Measurements from ENCODE around the gene MAEA. TPM values are rescaled to one million over a fixed set of nuclear protein-coding genes. Genes with fewer than 3 reads are reported as not detected.

MAEA gene
- total RNA-seq, 4 donors from 2014 or later, result 47.2 to 62.1 (median 53.9) TPM

DNA sequence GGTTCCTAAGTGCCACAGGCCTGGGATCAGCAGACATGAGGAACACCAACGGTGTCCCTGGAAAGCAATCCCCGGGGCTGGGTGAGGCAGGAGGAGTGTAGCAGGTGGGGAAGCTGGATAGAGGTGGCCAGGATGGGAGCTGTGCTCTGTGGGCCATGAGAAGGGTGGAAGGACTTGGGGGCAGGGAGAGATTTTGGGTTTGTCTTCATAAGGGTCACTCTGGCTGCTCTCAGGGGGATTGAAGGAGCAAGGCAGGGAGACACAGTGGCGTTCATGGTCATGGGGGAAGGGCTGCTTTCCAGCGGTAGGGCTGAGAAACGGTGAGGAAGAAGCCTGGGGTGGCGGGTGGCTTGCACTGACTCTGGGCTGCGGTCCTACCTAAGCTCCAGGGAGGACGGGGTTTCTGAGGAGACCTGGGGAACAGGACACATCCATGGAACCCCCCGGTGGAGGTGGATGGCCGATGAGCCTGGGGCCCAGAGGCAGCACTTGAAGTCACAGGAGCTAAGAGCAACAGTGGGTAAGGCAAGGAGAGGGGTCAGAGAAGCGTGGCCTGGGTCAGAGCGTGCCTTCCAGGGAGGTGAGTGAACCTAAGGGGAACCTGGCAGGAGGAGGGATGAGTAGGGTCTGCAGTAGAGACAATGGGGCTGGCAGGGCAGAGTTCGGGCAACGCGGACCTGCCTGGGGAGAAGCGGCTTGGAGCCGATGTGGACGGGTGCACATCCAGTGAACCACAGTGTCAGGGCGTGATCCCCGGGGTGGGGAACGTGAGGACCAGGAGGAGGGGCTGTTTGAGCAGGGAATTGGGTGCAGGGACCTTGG lies 28.4 kb upstream of the MAEA start:
- Histone ChIP-seq H3K4me1 (no peaks in the 10 kb centered on the region), H3K4me3 (no peak overlapping the region), H3K27ac (no peak overlapping the region), H3K36me3 (no peaks in the 10 kb centered on the region), H3K27me3 (no peaks in the 10 kb centered on the region), H3K9me3 (no peaks in the 10 kb centered on the region)
- 92% methylated on average over 20 of the region's 21 CpGs; no CpG with 5 or more reads in 1 of the 2 donors for WGBS, 2 donors (ENCODE audit: low coverage in 1 of 2)
- no peak for TF ChIP-seq EP300 (IDR thresholded peaks at IDR 0.05)
- ATAC-seq, result no peak

DNA sequence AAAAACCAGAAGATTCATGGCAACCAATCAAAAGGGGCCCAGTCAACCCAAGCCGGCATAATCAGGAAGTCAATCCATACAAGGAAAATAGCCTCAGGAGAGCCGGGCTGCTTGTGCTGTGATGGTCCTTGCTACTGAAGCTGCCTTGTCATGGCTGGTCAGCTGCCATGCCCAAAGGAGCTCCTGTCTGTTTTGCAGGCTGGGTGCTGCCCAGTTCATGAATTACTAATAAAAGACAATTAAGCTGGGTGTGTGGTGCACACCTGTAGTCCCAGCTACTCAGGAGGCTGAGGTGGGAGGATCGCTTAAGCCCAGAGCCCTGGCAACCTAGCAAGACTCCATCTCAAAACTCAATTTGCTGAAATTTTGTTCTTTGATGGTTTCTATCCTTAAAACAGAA lies 24.7 kb upstream of the MAEA start:
- no peak for ATAC-seq
- H3K36me3 ChIP-seq, result no peaks in the 10 kb centered on the region
- no peak overlapping the region for H3K27ac ChIP-seq
- H3K9me3 ChIP-seq, result peaks cover 0 to 16% (median 0%) of the 10 kb centered on the region in 3 donors
- H3K27me3 ChIP-seq, result no peaks in the 10 kb centered on the region
- no peak for TF ChIP-seq POLR2A (IDR thresholded peaks at IDR 0.05)
- TF ChIP-seq, protein P1, sequence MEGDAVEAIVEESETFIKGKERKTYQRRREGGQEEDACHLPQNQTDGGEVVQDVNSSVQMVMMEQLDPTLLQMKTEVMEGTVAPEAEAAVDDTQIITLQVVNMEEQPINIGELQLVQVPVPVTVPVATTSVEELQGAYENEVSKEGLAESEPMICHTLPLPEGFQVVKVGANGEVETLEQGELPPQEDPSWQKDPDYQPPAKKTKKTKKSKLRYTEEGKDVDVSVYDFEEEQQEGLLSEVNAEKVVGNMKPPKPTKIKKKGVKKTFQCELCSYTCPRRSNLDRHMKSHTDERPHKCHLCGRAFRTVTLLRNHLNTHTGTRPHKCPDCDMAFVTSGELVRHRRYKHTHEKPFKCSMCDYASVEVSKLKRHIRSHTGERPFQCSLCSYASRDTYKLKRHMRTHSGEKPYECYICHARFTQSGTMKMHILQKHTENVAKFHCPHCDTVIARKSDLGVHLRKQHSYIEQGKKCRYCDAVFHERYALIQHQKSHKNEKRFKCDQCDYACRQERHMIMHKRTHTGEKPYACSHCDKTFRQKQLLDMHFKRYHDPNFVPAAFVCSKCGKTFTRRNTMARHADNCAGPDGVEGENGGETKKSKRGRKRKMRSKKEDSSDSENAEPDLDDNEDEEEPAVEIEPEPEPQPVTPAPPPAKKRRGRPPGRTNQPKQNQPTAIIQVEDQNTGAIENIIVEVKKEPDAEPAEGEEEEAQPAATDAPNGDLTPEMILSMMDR (IDR thresholded peaks at IDR 0.05), result no peak
- TF ChIP-seq POLR2AphosphoS5 (IDR thresholded peaks at IDR 0.05), result no peak
- TF ChIP-seq EP300 (IDR thresholded peaks at IDR 0.05), result no peak
- H3K4me3 ChIP-seq, result no peak overlapping the region
- 100% methylated on average over 1 of the region's 3 CpGs; no CpG with 5 or more reads in 1 of the 2 donors for WGBS, 2 donors (ENCODE audit: low coverage in 1 of 2)
- H3K4me1 ChIP-seq, result no peaks in the 10 kb centered on the region

DNA sequence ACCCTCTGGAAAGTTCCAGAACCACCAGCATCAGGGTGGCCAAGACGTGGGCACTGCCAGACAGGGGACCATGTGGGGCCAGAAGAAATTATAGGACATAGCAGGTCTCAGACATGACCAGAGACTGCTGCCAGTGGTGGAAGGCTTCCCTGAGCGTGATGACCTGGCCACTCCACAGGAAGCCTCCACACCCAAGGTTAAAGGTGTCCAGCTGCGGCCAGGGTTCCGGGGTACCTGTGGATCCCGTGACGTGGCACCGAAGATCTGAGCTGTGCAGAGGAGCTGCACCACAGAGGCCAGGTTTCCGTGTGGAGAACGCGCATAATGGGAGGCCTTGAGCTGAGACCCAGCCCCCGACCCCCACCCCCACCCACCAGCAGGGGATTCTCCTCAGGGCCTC lies 24.3 kb upstream of the MAEA start:
- Histone ChIP-seq H3K36me3 (no peaks in the 10 kb centered on the region), H3K4me3 (no peak overlapping the region), H3K27me3 (no peaks in the 10 kb centered on the region), H3K27ac (no peak overlapping the region), H3K4me1 (no peaks in the 10 kb centered on the region), H3K9me3 (peaks cover 0 to 16% (median 0%) of the 10 kb centered on the region in 3 donors)
- 100% methylated on average over 1 of the region's 11 CpGs; no CpG with 5 or more reads in 1 of the 2 donors for WGBS, 2 donors (ENCODE audit: low coverage in 1 of 2)
- TF ChIP-seq EP300 (IDR thresholded peaks at IDR 0.05) (no peak), POLR2A (IDR thresholded peaks at IDR 0.05) (no peak), POLR2AphosphoS5 (IDR thresholded peaks at IDR 0.05) (no peak)
- TF ChIP-seq, protein P1 (IDR thresholded peaks at IDR 0.05), result no peak
- no peak for ATAC-seq

DNA sequence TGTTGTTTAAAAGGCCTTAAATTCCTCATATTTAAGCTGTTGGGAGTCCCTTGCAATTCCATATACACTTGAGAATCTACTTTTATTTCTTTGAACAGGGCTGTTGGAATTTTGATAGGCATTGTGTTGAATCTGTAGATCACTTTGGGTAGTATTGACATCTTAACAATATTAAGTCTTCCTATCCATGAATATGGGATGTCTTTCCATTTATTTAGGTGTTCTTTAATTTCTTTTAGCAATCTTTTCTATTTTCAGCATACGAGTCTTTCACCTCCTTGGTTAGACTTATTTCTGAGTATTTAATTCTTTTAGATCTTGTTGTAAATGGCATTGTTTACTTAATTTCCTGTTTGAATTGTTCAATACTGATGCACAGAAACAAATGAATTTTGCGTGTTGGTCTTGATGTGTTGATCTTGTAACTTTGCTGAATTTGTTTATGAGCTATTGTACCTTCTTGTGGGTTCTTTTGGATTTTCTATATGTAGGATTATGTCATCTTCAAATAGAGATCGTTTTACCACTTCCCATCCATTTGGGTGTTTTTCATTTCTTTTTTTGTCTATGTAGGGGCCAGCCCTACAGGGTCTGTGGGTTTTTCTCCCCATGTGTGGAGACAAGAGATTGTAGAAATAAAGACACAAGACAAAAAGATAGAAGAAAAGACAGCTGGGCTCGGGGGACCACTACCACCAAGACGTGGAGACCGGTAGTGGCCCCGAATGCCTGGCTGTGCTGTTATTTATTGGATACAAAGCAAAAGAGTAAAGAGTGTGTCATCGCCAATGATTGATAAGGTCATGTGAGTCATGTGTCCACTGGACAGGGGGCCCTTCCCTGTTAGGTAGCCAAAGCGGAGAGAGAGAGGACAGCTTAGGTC lies 22.6 kb upstream of the MAEA start:
- no peaks in the 10 kb centered on the region for H3K36me3 ChIP-seq
- no peaks in the 10 kb centered on the region for H3K4me1 ChIP-seq
- H3K9me3 ChIP-seq, result peaks cover 0 to 16% (median 0%) of the 10 kb centered on the region in 3 donors
- no peak overlapping the region for H3K27ac ChIP-seq
- ATAC-seq, result no peak
- no peak overlapping the region for H3K4me3 ChIP-seq
- 88% methylated on average over 9 of the region's 9 CpGs for WGBS, 2 donors (ENCODE audit: low coverage in 1 of 2)
- no peaks in the 10 kb centered on the region for H3K27me3 ChIP-seq
- TF ChIP-seq POLR2A (IDR thresholded peaks at IDR 0.05) (no peak), EP300 (IDR thresholded peaks at IDR 0.05) (no peak), POLR2AphosphoS5 (IDR thresholded peaks at IDR 0.05) (no peak)
- TF ChIP-seq, protein P1 (IDR thresholded peaks at IDR 0.05), result no peak

DNA sequence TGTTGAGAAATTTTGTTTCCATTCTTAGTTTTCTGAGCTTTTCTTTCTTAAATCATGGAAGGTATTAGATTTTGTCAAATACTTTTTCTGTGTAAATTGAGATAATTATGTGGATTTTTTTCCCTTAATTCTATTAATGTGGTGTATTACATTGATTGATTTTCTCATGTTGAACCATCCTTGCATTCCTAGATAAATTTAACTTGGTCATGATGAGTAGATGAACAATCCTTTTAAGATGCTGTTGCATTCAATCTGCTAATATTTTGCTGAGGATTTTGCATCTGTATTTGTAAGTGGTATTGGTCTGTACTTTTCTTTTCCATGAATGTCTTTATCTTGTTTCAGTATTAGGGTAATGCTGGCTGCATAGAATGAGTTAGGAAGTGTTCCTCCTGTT lies 20.5 kb upstream of the MAEA start:
- Histone ChIP-seq H3K9me3 (peaks cover 0 to 16% (median 0%) of the 10 kb centered on the region in 3 donors), H3K27me3 (no peaks in the 10 kb centered on the region), H3K36me3 (no peaks in the 10 kb centered on the region), H3K4me1 (no peaks in the 10 kb centered on the region), H3K27ac (no peak overlapping the region), H3K4me3 (no peak overlapping the region)
- ATAC-seq, result no peak
- no peak for TF ChIP-seq POLR2A (IDR thresholded peaks at IDR 0.05)
- TF ChIP-seq, protein P1 (IDR thresholded peaks at IDR 0.05), result no peak
- no peak for TF ChIP-seq POLR2AphosphoS5 (IDR thresholded peaks at IDR 0.05)
- TF ChIP-seq EP300 (IDR thresholded peaks at IDR 0.05), result no peak
